MM.1S (cell line): ENCODE measurements around the gene KCNK7.

Source experiments
- DNase-seq: peaks from one replicate; pipeline ENCODE4 v3.0.0-alpha.2; 2015
- H2AFZ ChIP-seq: fragments of 300-600 bp; sonication (generic); 2 replicates; pipeline ENCODE4 v1.6.0; 2016; ENCODE audit warnings: antibody characterized with exemption, low read length
- H3F3A ChIP-seq: fragments of 300-600 bp; sonication (generic); 2 replicates; pipeline ENCODE4 v1.6.1; 2016; ENCODE audit warnings: mild to moderate bottlenecking, antibody characterized with exemption, low read length, moderate library complexity, mixed read lengths; ENCODE audit not compliant: insufficient read depth
- H3K27ac ChIP-seq: fragments of 300-600 bp; sonication (generic); 2 replicates; pipeline ENCODE4 v1.5.1; 2016; ENCODE audit warnings: mild to moderate bottlenecking, low read length
- H3K27me3 ChIP-seq: fragments of 300-600 bp; sonication (generic); replicated peaks from 2 replicates; pipeline ENCODE4 v1.6.0; 2016; ENCODE audit warnings: low read length; ENCODE audit not compliant: insufficient read depth
- H3K36me3 ChIP-seq: fragments of 300-600 bp; sonication (generic); replicated peaks from 2 replicates; pipeline ENCODE4 v1.6.1; 2016; ENCODE audit warnings: mild to moderate bottlenecking, low read length, mixed read lengths; ENCODE audit not compliant: insufficient read depth
- H3K4me1 ChIP-seq: fragments of 300-600 bp; sonication (generic); 2 replicates; pipeline ENCODE4 v1.6.1; 2016; ENCODE audit warnings: low read length, mixed read lengths
- H3K4me2 ChIP-seq: fragments of 300-600 bp; sonication (generic); 2 replicates; pipeline ENCODE4 v1.6.0; 2016; ENCODE audit warnings: low read depth, low read length
- H3K4me3 ChIP-seq: fragments of 300-600 bp; sonication (generic); 2 replicates; pipeline ENCODE4 v1.5.1; 2016; ENCODE audit warnings: low read length, mixed read lengths
- H3K79me2 ChIP-seq: fragments of 300-600 bp; sonication (generic); 2 replicates; pipeline ENCODE4 v1.6.1; 2016; ENCODE audit warnings: mixed run types, low read length, mixed read lengths
- H3K9ac ChIP-seq: fragments of 300-600 bp; sonication (generic); 2 replicates; pipeline ENCODE4 v1.6.1; 2016; ENCODE audit warnings: low read length, mixed read lengths
- H3K9me2 ChIP-seq: fragments of 300-600 bp; sonication (generic); replicated peaks from 2 replicates; pipeline ENCODE4 v1.6.1; 2016; ENCODE audit warnings: mild to moderate bottlenecking, low read length, mixed read lengths; ENCODE audit not compliant: insufficient read depth
- H3K9me3 ChIP-seq: fragments of 300-600 bp; sonication (generic); replicated peaks from 2 replicates; pipeline ENCODE4 v1.6.1; 2016; ENCODE audit warnings: mild to moderate bottlenecking, low read length, mixed read lengths; ENCODE audit not compliant: insufficient read depth
- H4K20me1 ChIP-seq: fragments of 300-600 bp; sonication (generic); 2 replicates; pipeline ENCODE4 v1.6.1; 2016; ENCODE audit warnings: mild to moderate bottlenecking, low read length, moderate library complexity, mixed read lengths; ENCODE audit not compliant: insufficient read depth
- EZH2 ChIP-seq: fragments of 300-600 bp; sonication (generic); optimal IDR thresholded peaks from 2 replicates; pipeline ENCODE3; 2017; ENCODE audit warnings: low read depth, mild to moderate bottlenecking, antibody characterized with exemption, low read length, mixed read lengths
- EZH2phosphoT487 ChIP-seq: fragments of 300-600 bp; sonication (generic); IDR thresholded peaks from 2 replicates; pipeline ENCODE4 v1.6.1; 2018; ENCODE audit warnings: antibody characterized with exemption, low read length
- TF ChIP-seq, protein P1 (sequence below): fragments of 300-600 bp; sonication (generic); IDR thresholded peaks from 2 replicates; pipeline ENCODE4 v1.5.1; 2016; ENCODE audit warnings: antibody characterized with exemption, low read length, mixed read lengths

KCNK7 gene

GRCh38 chr11:65642014-65642671, 46.5 kb upstream of the KCNK7 start:
- Histone ChIP-seq H3K4me1 (peaks cover 9% of the 10 kb centered on the region), H3K4me2 (no peak overlapping the region), H3K27ac (no peak overlapping the region), H3K36me3 (no peaks in the 10 kb centered on the region), H3K9me3 (no peaks in the 10 kb centered on the region), H3K4me3 (no peak overlapping the region), H3F3A (peaks cover 10% of the 10 kb centered on the region), H2AFZ (no peak overlapping the region), H3K9me2 (no peaks in the 10 kb centered on the region), H3K79me2 (peaks cover 9% of the 10 kb centered on the region; the same call in 1 of the 2 replicates), H3K27me3 (no peaks in the 10 kb centered on the region), H4K20me1 (no peaks in the 10 kb centered on the region), H3K9ac (no peak overlapping the region)
- no peak for DNase-seq
- no peak for TF ChIP-seq EZH2
- TF ChIP-seq, protein P1, sequence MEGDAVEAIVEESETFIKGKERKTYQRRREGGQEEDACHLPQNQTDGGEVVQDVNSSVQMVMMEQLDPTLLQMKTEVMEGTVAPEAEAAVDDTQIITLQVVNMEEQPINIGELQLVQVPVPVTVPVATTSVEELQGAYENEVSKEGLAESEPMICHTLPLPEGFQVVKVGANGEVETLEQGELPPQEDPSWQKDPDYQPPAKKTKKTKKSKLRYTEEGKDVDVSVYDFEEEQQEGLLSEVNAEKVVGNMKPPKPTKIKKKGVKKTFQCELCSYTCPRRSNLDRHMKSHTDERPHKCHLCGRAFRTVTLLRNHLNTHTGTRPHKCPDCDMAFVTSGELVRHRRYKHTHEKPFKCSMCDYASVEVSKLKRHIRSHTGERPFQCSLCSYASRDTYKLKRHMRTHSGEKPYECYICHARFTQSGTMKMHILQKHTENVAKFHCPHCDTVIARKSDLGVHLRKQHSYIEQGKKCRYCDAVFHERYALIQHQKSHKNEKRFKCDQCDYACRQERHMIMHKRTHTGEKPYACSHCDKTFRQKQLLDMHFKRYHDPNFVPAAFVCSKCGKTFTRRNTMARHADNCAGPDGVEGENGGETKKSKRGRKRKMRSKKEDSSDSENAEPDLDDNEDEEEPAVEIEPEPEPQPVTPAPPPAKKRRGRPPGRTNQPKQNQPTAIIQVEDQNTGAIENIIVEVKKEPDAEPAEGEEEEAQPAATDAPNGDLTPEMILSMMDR, result no peak
- no peak for TF ChIP-seq EZH2phosphoT487

DNA sequence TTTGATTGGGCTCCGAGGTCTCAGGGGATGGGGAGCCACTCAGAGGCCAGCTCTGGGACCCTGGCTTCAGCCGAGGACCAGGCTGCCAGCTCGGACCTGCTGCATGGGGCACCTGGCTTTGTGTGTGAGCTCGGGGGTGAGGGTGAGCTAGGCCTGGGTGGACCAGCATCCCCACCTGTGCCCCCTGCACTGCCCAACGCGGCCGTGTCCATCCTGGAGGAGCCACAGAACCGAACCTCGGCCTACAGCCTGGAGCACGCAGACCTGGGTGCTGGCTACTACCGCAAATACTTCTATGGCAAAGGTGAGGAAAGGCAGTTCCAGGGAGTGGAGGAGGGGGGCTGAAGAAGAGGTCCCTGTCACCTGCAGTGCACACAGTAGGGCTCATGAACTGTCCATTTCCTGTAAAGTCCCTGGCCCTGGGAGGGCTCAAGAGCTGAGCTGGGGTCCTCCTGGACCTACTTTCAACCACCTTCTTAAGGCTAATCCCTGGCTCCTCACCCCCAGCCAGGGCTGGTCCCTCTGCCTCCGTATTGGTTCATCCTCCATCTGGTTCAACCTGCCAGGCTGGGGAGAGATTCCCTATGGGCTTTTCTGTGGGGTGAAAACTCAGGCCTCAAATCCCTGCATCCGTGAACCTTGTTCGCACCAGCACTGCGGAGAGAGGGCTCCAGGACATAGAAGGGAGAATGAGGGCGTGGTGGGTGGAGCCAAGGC, 45.9 kb upstream of the KCNK7 start:
- Histone ChIP-seq H4K20me1 (no peaks in the 10 kb centered on the region), H3K9me2 (no peaks in the 10 kb centered on the region), H3K4me1 (peaks cover 9% of the 10 kb centered on the region), H3F3A (peaks cover 14% of the 10 kb centered on the region), H3K9me3 (no peaks in the 10 kb centered on the region), H3K27me3 (no peaks in the 10 kb centered on the region), H3K79me2 (peaks cover 9% of the 10 kb centered on the region; the same call in 1 of the 2 replicates), H3K27ac (no peak overlapping the region), H3K36me3 (no peaks in the 10 kb centered on the region), H3K9ac (no peak overlapping the region), H2AFZ (no peak overlapping the region), H3K4me3 (no peak overlapping the region), H3K4me2 (no peak overlapping the region)
- TF ChIP-seq, protein P1, result no peak
- no peak for DNase-seq

DNA sequence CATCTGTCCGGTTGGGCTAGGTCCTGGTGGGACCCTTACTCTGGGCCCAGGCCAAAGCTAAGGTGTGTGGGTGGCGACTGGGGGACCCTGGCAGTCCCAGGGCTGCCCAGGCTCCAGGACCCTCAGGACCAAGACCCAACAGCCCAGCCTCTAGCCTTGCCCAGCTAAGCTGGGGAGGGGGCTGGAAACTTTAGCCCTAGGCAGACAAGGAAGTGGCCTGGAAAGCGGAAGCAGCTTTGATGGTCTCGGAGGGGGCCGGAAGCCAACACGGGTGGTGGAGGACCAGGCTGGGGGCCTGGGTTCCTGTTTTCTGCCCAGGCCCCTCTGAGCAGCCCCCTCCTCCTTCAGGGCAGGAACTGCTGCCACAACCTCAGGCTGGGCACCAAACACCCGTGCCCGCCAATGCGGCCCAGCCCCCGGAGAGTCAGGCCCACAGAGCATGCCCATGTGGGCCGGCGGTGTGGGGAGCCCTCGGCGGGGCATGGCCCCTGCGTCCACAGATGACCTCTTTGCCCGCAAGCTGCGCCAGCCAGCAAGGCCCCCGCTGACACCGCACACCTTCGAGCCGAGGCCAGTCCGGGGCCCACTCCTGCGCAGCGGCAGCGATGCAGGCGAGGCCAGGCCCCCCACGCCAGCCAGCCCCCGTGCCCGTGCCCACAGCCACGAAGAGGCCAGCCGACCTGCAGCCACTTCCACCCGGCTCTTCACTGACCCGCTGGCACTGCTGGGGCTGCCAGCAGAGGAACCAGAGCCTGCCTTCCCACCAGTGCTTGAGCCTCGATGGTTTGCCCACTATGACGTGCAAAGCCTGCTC, 45.1 kb upstream of the KCNK7 start:
- Histone ChIP-seq H2AFZ (no peak overlapping the region), H3K27me3 (no peaks in the 10 kb centered on the region), H4K20me1 (no peaks in the 10 kb centered on the region), H3F3A (peaks cover 14% of the 10 kb centered on the region), H3K4me1 (peaks cover 9% of the 10 kb centered on the region), H3K27ac (no peak overlapping the region), H3K4me3 (no peak overlapping the region), H3K9me2 (no peaks in the 10 kb centered on the region), H3K36me3 (no peaks in the 10 kb centered on the region), H3K4me2 (no peak overlapping the region), H3K9ac (no peak overlapping the region), H3K9me3 (no peaks in the 10 kb centered on the region), H3K79me2 (peaks cover 9% of the 10 kb centered on the region; the same call in 1 of the 2 replicates)
- TF ChIP-seq, protein P1, result no peak
- TF ChIP-seq EZH2 (no peak), EZH2phosphoT487 (no peak)
- no peak for DNase-seq
